ENCODE results near the gene NCEH1.

DNA sequence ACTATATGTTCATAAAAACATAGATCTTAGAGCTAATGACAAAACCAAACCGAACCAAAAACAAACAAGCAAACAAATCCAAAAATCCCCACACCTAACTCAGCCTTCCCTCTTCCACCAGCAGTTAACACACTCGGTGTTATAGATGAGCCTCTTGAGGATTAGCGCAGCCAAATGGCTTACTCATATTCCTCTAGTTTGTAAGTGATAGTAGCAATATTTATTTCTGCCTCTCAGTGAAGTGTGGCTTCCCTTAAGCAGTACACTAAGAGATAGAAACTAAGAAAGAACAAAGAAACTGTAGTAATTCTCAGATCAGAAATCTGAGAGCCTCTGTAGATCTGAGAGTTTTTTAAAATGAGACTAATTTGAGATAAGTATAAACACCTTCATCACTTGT is 2.4 kb upstream of the NCEH1 start:
- TF ChIP-seq SUZ12 (IDR thresholded peaks at IDR 0.05; ENCODE audit: extremely low read depth, insufficient read depth, insufficient read length) (no peak), YY1 (IDR thresholded peaks at IDR 0.05; ENCODE audit: insufficient read depth, insufficient read length) (no peak), ZNF274 (IDR thresholded peaks at IDR 0.05; ENCODE audit: low read depth, low read length) (no peak)

Measured in NT2/D1 (cell line).